RPMI8226 (cell line): ENCODE results near the gene ZMIZ1.

ENCODE experiments used
- DNase-seq: peaks from one replicate; pipeline ENCODE4 v3.0.0-alpha.2; 2015

The ZMIZ1 gene

DNA sequence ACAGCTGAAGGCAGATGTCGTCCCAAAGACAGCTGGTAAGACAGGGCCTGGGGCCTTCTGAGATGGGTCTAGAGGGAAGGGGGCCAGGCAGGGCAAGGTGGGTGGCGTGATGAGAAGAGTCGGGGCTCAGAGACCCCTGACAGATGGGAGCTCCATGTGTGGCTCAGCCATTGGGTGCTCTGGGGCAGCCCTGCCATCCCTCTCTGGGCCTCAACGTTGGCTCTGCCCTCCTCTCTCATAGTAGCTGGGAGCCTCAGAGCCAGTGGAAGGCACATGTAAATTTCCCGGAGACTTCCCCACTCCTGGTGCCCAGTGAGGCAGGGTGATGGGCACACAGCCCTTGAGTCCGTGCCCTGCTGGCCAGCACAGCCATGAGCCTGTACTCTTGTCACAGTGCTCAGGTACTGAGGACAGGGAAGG is 280.3 kb downstream of the ZMIZ1 start:
- no peak for DNase-seq

GRCh38 chr10:79349766-79350406 is 281.1 kb downstream of the ZMIZ1 start:
- no peak for DNase-seq

DNA sequence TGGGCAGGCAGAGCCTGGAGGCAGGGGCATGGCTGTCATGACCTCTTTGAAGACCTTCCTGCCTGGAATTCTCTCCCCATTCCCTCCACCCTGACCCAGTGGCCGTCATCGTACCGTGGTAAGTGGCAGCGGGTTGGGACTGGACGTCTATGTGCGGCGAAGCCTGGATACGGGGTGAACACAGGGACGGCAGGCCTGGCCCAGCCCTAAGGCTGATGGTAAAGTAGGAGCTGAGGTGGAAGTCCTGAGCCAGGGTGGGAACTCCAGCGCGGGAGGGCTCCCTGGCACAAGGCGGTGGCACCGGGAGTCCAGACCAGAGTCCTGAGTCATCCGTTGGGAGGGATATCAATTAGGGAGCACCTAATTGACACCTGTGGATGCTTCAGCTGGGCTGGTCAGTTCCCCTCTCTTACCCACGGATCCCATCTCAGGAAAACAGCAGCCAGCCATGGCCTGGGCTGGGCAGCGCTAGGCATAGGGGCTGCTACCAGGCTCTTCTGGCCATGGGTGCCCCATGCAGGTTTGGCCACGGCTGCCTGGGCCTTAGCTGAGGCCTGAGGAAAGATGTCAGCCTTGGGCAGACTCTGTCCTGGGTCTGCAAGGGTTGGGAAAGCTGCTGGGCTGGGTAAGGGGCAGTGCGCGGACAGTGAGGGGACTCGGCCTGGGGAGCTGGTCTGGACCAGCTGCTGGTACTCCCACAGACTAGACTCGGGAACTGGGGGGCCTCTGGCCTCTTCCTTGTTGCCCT is 281.8 kb downstream of the ZMIZ1 start:
- DNase-seq, result no peak

- DNase-seq, result no peak
Observed at GRCh38 chr10:79351332-79351731, 282.6 kb downstream of the ZMIZ1 start.

DNA sequence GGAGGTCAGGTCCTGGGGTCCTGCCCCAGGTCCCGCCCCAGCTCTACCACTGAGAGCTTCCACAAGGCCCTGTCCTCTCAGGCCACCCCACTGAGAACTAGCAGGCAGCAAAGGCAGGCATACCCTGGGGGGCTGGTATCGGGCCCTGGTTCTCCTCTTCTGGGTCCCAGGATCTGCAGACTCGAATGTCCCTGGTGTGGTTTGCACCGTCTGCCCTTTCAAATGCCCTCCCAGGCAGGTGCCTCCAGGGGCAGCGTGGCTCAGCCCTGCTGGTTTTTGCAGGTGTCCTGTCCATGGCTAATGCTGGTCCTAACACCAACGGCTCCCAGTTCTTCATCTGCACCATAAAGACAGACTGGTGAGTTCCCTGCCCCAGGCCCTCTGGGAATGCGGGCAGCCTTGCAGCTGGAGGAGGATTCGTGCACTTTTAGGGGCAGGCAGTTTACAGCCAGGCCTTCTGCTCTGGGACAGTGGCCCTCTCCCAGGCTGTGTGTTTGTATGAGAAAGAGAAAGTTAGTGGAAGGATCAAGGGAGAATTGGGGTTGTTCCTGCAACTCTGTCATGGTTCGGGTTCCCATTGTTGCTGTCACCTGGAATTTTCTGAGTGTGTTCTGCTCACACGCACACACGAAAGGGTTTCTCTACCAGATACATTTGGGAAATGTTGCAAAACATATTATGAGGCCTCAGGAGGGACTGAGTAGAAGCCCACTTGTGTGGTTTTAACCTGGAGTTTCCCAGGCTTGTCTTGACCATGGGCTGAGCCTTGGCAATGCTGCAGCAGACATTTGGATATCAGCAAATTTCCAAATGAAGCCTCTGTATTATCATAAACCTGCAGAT is 283.5 kb downstream of the ZMIZ1 start:
- no peak for DNase-seq

DNA sequence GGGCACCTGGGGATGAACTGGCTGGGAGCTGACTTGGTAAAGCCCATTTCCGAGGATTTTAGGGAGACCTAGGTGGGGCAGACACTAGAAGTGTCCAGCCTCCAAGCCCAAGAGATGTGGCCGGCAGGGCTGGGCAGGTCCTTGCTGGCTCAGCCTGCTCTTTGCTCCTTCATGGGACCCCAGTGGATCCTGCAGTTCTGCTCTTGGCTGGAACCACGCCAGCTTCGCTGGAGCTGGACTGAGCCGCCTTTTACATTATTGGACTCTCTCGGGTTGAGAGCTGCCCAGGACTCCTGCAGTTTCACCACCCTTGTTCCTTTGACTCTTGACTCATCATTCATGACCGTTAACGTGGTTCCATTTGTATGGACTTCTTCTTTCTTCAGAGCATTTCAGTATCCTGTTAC is 284.2 kb downstream of the ZMIZ1 start:
- DNase-seq, result no peak

- DNase-seq, result no peak
Observed at GRCh38 chr10:79353726-79354125, 285.0 kb downstream of the ZMIZ1 start.

DNA sequence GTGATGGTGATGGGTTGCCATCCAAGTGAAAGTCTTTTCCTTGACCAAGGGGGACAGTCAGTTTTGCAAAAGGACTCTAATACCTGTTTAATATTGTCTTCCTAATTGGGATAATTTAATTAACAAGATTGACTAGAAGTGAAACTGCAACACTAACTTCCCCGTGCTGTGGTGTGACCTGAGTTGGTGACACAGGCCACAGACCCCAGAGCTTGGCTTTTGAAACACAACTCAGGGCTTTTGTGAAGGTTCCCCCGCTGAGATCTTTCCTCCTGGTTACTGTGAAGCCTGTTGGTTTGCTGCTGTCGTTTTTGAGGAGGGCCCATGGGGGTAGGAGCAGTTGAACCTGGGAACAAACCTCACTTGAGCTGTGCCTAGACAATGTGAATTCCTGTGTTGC is 285.4 kb downstream of the ZMIZ1 start:
- DNase-seq, result no peak

- no peak for DNase-seq
Observed at GRCh38 chr10:79354615-79355014, 285.8 kb downstream of the ZMIZ1 start.

DNA sequence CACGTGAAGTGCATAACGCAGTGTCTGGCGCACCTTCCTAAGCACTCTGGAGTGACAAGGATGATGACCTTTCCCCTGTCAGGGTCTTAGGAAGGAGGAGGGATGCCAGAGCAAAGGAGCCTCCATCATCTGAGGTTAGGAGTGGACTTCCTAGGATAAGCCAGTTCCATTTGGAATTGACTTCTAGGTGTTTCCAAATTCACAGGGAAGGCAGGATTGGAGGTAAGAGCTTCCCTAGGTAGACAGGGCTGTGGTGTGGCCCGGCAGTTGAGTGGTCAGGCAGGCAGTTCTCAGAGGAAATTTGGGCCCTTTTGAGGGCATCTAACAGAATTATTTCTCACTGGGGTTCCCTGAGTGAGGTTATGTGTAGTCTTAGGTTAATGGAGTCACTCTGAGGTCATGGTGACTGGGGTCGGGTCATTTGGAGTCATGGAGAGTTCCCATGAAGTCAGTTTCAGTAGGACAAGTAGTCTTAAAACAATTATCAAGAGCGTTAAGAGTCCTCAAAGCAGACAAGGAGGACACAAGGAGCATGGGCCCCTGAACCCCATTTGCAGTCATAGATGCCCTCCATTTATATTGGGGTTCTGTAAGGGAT is 286.8 kb downstream of the ZMIZ1 start:
- DNase-seq, result no peak

DNA sequence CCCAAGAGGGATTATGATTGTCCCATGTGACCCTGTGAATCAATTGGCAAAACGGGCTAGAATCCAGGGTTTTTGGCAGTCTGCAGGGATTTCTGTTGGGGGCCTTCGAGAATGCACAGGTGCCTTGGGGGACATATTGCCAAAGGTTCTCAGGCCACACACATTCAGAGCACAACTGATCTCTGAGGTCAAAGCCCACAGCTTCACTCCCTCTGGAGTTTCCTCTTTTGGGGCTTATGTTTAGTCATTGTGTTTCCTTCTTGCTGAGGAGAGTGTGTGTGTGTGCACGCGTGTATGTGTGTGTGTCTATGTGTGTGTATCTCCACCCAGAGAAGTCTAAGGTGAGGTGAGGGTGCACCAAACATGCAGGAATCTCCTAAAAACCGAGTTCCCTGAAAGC is 287.3 kb downstream of the ZMIZ1 start:
- DNase-seq, result no peak

GRCh38 chr10:79357180-79357579 is 288.4 kb downstream of the ZMIZ1 start:
- no peak for DNase-seq

- DNase-seq, result no peak
Observed at GRCh38 chr10:79358811-79359210, 290.0 kb downstream of the ZMIZ1 start.

DNA sequence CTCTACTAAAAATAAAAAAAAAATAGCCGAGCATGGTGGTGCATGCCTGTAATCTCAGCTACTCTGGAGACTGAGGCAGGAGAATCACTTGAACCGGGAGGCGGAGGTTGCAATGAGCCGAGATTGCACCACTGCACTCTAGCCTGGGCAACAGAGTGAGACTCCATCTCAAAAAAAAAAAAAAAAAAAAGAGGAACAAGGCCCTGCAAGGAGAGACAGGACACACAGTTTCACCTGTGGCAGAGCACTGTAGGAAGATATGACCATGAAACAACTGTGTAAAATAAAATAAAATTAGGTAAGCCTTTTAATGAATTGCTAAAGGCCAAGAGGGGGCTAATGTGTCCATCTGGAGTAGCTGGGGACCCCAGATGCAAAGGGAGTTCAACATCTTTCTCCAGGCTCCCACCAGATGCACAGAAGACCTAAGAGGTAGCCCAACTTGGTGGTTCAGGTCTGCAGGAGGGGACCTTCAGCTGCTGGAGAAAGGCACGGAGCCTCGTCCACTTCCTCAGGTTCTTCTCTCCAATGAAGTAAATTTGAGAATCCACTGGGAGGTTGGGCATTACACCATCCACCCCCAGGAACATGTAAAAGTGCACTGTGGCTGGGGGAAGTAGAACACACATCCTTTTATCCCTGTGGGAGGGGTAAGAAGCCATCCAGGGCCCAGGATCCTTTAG is 291.2 kb downstream of the ZMIZ1 start:
- no peak for DNase-seq

GRCh38 chr10:79360499-79361342 is 292.0 kb downstream of the ZMIZ1 start:
- no peak for DNase-seq

GRCh38 chr10:79361726-79362397 is 293.1 kb downstream of the ZMIZ1 start:
- no peak for DNase-seq
